GM12875 (cell line): ENCODE data around the gene PGAM2.

Source experiments
- H3K4me3 ChIP-seq: one replicate; pipeline ENCODE4 v1.5.1; 2011; ENCODE audit warnings: low read depth, low read length, control low read depth
- TF ChIP-seq, protein P1 (sequence below): IDR thresholded peaks from 2 replicates; pipeline ENCODE4 v1.5.1; 2011; ENCODE audit warnings: low read depth, mild to moderate bottlenecking, control low read depth, inconsistent platforms, low read length, moderate library complexity, borderline replicate concordance; ENCODE audit not compliant: insufficient read depth

PGAM2 gene

DNA sequence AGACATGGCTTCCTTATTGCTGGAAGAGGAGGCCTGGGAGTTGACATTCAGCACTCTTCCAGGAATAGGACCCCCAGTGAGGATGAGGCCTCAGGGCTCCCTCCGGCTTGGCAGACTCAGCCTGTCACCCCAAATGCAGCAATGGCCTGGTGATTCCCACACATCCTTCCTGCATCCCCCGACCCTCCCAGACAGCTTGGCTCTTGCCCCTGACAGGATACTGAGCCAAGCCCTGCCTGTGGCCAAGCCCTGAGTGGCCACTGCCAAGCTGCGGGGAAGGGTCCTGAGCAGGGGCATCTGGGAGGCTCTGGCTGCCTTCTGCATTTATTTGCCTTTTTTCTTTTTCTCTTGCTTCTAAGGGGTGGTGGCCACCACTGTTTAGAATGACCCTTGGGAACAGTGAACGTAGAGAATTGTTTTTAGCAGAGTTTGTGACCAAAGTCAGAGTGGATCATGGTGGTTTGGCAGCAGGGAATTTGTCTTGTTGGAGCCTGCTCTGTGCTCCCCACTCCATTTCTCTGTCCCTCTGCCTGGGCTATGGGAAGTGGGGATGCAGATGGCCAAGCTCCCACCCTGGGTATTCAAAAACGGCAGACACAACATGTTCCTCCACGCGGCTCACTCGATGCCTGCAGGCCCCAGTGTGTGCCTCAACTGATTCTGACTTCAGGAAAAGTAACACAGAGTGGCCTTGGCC, 4.3 kb downstream of the PGAM2 start:
- TF ChIP-seq, protein P1, sequence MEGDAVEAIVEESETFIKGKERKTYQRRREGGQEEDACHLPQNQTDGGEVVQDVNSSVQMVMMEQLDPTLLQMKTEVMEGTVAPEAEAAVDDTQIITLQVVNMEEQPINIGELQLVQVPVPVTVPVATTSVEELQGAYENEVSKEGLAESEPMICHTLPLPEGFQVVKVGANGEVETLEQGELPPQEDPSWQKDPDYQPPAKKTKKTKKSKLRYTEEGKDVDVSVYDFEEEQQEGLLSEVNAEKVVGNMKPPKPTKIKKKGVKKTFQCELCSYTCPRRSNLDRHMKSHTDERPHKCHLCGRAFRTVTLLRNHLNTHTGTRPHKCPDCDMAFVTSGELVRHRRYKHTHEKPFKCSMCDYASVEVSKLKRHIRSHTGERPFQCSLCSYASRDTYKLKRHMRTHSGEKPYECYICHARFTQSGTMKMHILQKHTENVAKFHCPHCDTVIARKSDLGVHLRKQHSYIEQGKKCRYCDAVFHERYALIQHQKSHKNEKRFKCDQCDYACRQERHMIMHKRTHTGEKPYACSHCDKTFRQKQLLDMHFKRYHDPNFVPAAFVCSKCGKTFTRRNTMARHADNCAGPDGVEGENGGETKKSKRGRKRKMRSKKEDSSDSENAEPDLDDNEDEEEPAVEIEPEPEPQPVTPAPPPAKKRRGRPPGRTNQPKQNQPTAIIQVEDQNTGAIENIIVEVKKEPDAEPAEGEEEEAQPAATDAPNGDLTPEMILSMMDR = no peak
- no peak overlapping the region for H3K4me3 ChIP-seq

- H3K4me3 ChIP-seq = no peak overlapping the region
- TF ChIP-seq, protein P1 = no peak
Measured at GRCh38 chr7:44060091-44060947, 5.0 kb downstream of the PGAM2 start.

GRCh38 chr7:44059219-44060090, 5.9 kb downstream of the PGAM2 start:
- H3K4me3 ChIP-seq = no peak overlapping the region
- TF ChIP-seq, protein P1 = no peak

DNA sequence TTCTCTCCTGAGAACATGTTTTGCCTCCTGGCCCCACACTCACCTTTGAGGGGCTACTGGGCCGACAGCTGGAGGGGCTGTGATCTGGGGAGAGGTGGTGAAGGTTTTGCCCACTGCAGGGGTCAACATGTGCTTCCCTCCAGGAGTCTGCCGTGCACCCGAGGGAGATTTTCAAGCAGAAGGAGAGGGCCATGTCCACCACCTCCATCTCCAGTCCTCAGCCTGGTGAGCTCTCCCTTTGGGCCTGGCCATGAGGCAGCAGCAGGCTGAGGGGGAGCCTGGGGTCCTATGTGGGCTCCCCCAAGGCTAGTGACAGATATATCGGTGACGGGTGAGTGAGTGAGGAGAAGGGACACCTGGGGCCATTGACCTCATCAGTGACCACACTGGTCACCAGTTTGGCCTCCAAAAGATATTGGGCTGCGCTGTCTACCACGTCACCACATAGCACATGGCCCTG, 6.6 kb downstream of the PGAM2 start:
- TF ChIP-seq, protein P1 = no peak
- no peak overlapping the region for H3K4me3 ChIP-seq

- TF ChIP-seq, protein P1 = no peak
- no peak overlapping the region for H3K4me3 ChIP-seq
Measured at GRCh38 chr7:44057849-44058758, 7.3 kb downstream of the PGAM2 start.

- no peak overlapping the region for H3K4me3 ChIP-seq
- TF ChIP-seq, protein P1 = no peak
Measured at GRCh38 chr7:44057181-44057848, 8.1 kb downstream of the PGAM2 start.
